K562 (cell line): ENCODE results near the gene IL23A. TPM values are rescaled to one million over a fixed set of nuclear protein-coding genes. Genes with fewer than 3 reads are reported as not detected.
A peak's percentile ranks its signal among the peaks of the same experiment; 100 is the strongest.

Experiments used
- CCNT2 ChIP-seq: IDR thresholded peaks from 2 replicates; pipeline ENCODE4 v1.6.1; 2011; ENCODE audit warnings: borderline replicate concordance, low read depth, mild to moderate bottlenecking, moderate library complexity, mixed read lengths, low read length; ENCODE audit not compliant: insufficient read length; ENCODE audit errors: extremely low read depth
- ESRRB ChIP-seq: fragments of 250-450 bp; sonication (Bioruptor Pico); IDR thresholded peaks from 2 replicates; pipeline ENCODE4 v1.5.0; 2020; ENCODE audit warnings: mild to moderate bottlenecking, moderate library complexity, borderline replicate concordance
- GATAD2B ChIP-seq: fragments of 450-650 bp; IDR thresholded peaks from 2 replicates; pipeline ENCODE4 v1.6.1; 2017; ENCODE audit warnings: mild to moderate bottlenecking, borderline replicate concordance
- HINFP ChIP-seq: fragments of 450-650 bp; conservative IDR thresholded peaks from 2 replicates; pipeline ENCODE4 v1.6.1; 2016; ENCODE audit warnings: missing genetic modification characterization, low read depth, mild to moderate bottlenecking, control low read depth, missing compliant biosample characterization
- ILK ChIP-seq: fragments of 450-650 bp; IDR thresholded peaks from 2 replicates; pipeline ENCODE4 v1.6.1; 2016; ENCODE audit warnings: missing genetic modification characterization, low read depth, mild to moderate bottlenecking, missing compliant biosample characterization, moderate library complexity, borderline replicate concordance
- KHSRP ChIP-seq: fragments of 450-650 bp; IDR thresholded peaks from 2 replicates; pipeline ENCODE4 v1.6.1; 2017
- KLF1 ChIP-seq: fragments of 450-650 bp; IDR thresholded peaks from 2 replicates; pipeline ENCODE4 v1.6.1; 2016; ENCODE audit warnings: missing genetic modification characterization, missing compliant biosample characterization
- MECOM ChIP-seq: fragments of 250-450 bp; sonication (Bioruptor Pico); IDR thresholded peaks from 2 replicates; pipeline ENCODE4 v1.8.0; 2022; ENCODE audit warnings: inconsistent platforms
- YY1 ChIP-seq, 3 experiments: IDR thresholded peaks; 2 replicates each; pipeline ENCODE4 v1.6.1; 2011; ENCODE audit warnings: low read length in 2 of 3, mild to moderate bottlenecking in 2 of 3, moderate library complexity in 2 of 3, borderline replicate concordance in 1 of 3, control low read depth in 1 of 3, low read depth in 1 of 3; ENCODE audit not compliant: insufficient read depth in 3 of 3, insufficient replicate concordance in 2 of 3, control insufficient read depth in 1 of 3, insufficient read length in 1 of 3; ENCODE audit errors: extremely low read depth in 1 of 3
- ZEB2 ChIP-seq: fragments of 450-650 bp; IDR thresholded peaks from 2 replicates; pipeline ENCODE4 v1.6.1; 2016
- ZNF398 ChIP-seq: fragments of 250-450 bp; sonication (Bioruptor Pico); IDR thresholded peaks from 2 replicates; pipeline ENCODE4 v1.8.0; 2021; ENCODE audit warnings: moderate library complexity, mild to moderate bottlenecking, inconsistent platforms
- ZNF561 ChIP-seq: fragments of 450-650 bp; formaldehyde crosslinking; conservative IDR thresholded peaks from 2 replicates; pipeline ENCODE4 v1.4.0; 2020; ENCODE audit warnings: mild to moderate bottlenecking, moderate library complexity
- ZNF778 ChIP-seq: fragments of 450-650 bp; formaldehyde crosslinking; IDR thresholded peaks from 2 replicates; pipeline ENCODE4 v1.4.0; 2020; ENCODE audit warnings: mild to moderate bottlenecking, moderate library complexity
- polyA plus RNA-seq, 8 experiments: library from polyadenylated mRNA; depleted of rRNA in 4 of 8; stranded (reverse) in 5 of 8; unstranded in 3 of 8; fragments of >200 nt; fragmentation: Nextera tagmentation in 2 of 8; fragmentation: Illumina TruSeq in 1 of 8; extraction: Ambion mirVana in 2 of 8; extraction: Trizol in 1 of 8; gene quantifications; 2 replicates each; pipeline versions ENCODE4 v1.2.1 to v1.2.3, GENCODE V29; 2011 to 2014; ENCODE audit warnings: inconsistent platforms in 1 of 8, missing spikeins in 1 of 8
- total RNA-seq, 7 experiments: library from RNA; depleted of rRNA in 6 of 7; stranded (reverse); fragments of >200 nt in 6 of 7; fragmentation: Illumina TruSeq in 2 of 7; extraction: Trizol in 2 of 7; gene quantifications; 2 replicates each; pipeline versions ENCODE4 v1.2.1 to v1.2.3, GENCODE V29; 2011 to 2021; ENCODE audit warnings: low replicate concordance in 1 of 7
- TF ChIP-seq, protein P1 (sequence below): sonication (generic); formaldehyde crosslinking; IDR thresholded peaks from 2 replicates; pipeline ENCODE4 v1.8.0; 2022; ENCODE audit warnings: mild to moderate bottlenecking, missing genetic modification reagents, borderline replicate concordance
- TF ChIP-seq, protein P2 (sequence below): fragments of 450-650 bp; IDR thresholded peaks from 2 replicates; pipeline ENCODE4 v1.6.1; 2017; ENCODE audit warnings: mild to moderate bottlenecking, moderate library complexity
- TF ChIP-seq, protein P3 (sequence below): fragments of 450-650 bp; IDR thresholded peaks from 2 replicates; pipeline ENCODE4 v1.6.1; 2014; ENCODE audit warnings: low read depth, mild to moderate bottlenecking, moderate library complexity, borderline replicate concordance

Gene IL23A
- total and polyA plus RNA-seq, 9 of the 15 experiments (the other 6 are each of a cell fraction or from before 2014, with no cell fraction given), result 4.4 to 37.2 (median 9.6) TPM

GRCh38 chr12:56315622-56316473 lies 22.8 kb upstream of the IL23A start, which contains the start of gene CNPY2 (continued):
- TF ChIP-seq CCNT2 (peak; percentile 53), ZNF561 (CRISPR knock-in tag) (no peak), ZNF398 (no peak), YY1 (IDR thresholded peaks at IDR 0.05; ENCODE audit: borderline replicate concordance in 1 of 3, control insufficient read depth in 1 of 3, extremely low read depth in 1 of 3, insufficient read depth in 3 of 3, insufficient read length in 1 of 3, insufficient replicate concordance in 2 of 3, low read depth in 1 of 3, low read length in 2 of 3) (peak; percentile 28 to 81 (median 72)), ZEB2 (peak; percentile 95), ESRRB (CRISPR knock-in tag) (no peak), KHSRP (no peak), ZNF778 (CRISPR knock-in tag) (no peak), HINFP (tag) (0 out of 2 replicates have a peak, but pooled peaks have one; percentile 43), ILK (tag) (no peak), GATAD2B (no peak), MECOM (CRISPR knock-in tag) (no peak), KLF1 (0 out of 2 replicates have a peak, but pooled peaks have one; percentile 26)
- TF ChIP-seq, protein P1, sequence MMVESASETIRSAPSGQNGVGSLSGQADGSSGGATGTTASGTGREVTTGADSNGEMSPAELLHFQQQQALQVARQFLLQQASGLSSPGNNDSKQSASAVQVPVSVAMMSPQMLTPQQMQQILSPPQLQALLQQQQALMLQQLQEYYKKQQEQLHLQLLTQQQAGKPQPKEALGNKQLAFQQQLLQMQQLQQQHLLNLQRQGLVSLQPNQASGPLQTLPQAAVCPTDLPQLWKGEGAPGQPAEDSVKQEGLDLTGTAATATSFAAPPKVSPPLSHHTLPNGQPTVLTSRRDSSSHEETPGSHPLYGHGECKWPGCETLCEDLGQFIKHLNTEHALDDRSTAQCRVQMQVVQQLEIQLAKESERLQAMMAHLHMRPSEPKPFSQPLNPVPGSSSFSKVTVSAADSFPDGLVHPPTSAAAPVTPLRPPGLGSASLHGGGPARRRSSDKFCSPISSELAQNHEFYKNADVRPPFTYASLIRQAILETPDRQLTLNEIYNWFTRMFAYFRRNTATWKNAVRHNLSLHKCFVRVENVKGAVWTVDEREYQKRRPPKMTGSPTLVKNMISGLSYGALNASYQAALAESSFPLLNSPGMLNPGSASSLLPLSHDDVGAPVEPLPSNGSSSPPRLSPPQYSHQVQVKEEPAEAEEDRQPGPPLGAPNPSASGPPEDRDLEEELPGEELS, result peak; percentile 89; the same call in 1 of the 2 replicates
- TF ChIP-seq, protein P2, sequence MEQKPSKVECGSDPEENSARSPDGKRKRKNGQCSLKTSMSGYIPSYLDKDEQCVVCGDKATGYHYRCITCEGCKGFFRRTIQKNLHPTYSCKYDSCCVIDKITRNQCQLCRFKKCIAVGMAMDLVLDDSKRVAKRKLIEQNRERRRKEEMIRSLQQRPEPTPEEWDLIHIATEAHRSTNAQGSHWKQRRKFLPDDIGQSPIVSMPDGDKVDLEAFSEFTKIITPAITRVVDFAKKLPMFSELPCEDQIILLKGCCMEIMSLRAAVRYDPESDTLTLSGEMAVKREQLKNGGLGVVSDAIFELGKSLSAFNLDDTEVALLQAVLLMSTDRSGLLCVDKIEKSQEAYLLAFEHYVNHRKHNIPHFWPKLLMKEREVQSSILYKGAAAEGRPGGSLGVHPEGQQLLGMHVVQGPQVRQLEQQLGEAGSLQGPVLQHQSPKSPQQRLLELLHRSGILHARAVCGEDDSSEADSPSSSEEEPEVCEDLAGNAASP, result no peak
- TF ChIP-seq, protein P3, sequence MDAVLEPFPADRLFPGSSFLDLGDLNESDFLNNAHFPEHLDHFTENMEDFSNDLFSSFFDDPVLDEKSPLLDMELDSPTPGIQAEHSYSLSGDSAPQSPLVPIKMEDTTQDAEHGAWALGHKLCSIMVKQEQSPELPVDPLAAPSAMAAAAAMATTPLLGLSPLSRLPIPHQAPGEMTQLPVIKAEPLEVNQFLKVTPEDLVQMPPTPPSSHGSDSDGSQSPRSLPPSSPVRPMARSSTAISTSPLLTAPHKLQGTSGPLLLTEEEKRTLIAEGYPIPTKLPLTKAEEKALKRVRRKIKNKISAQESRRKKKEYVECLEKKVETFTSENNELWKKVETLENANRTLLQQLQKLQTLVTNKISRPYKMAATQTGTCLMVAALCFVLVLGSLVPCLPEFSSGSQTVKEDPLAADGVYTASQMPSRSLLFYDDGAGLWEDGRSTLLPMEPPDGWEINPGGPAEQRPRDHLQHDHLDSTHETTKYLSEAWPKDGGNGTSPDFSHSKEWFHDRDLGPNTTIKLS, result peak; percentile 97
